ENCODE data around the gene AOPEP. TPM values are rescaled to one million over a fixed set of nuclear protein-coding genes. Genes with fewer than 3 reads are reported as not detected.

Gene AOPEP
- total RNA-seq, 4 donors from 2014 or later, result 18.8 to 81.0 (median 32.1) TPM

DNA sequence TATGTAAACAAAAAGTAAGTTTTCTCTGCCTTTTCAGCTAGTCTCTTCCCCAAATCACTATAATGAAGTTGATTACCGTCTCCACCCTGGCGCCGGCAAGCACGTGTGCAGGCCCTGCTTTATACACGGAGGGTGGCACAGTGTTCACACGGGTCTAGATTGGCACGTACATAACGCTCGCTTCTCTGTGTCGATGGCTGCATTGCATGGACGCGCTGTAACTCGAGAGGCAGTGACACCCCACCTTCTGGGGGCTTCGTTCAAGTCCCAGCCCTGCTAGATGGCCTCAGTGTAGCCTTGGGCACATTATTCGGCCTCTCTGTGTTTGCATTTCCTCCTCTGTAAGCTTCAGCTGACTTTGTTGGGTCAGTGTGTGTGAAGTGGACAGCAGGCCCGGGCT lies 367.1 kb downstream of the AOPEP start:
- TF ChIP-seq, protein P1, sequence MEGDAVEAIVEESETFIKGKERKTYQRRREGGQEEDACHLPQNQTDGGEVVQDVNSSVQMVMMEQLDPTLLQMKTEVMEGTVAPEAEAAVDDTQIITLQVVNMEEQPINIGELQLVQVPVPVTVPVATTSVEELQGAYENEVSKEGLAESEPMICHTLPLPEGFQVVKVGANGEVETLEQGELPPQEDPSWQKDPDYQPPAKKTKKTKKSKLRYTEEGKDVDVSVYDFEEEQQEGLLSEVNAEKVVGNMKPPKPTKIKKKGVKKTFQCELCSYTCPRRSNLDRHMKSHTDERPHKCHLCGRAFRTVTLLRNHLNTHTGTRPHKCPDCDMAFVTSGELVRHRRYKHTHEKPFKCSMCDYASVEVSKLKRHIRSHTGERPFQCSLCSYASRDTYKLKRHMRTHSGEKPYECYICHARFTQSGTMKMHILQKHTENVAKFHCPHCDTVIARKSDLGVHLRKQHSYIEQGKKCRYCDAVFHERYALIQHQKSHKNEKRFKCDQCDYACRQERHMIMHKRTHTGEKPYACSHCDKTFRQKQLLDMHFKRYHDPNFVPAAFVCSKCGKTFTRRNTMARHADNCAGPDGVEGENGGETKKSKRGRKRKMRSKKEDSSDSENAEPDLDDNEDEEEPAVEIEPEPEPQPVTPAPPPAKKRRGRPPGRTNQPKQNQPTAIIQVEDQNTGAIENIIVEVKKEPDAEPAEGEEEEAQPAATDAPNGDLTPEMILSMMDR (IDR thresholded peaks at IDR 0.05; ENCODE audit: low read depth), result no peak

DNA sequence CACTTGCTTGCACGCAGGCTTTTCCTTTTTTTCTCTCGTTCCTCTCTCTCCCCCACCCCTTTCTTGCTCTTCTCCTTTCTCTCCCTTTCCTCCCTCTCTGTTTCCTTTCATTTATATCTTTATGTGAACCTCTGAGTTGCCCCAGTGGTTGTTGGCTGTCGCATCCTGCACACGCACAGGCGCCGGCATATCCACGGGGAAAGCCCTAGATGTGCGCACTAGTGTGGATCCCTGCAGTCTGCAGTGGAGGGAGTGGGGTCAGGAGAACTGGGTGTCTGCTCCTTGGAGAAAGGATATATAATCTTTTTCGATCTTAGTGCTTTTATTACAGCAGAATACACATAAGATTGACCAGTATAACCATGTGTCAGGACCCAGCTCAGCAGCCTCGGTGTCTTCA lies 367.5 kb downstream of the AOPEP start:
- TF ChIP-seq, protein P1 (IDR thresholded peaks at IDR 0.05; ENCODE audit: low read depth), result no peak

DNA sequence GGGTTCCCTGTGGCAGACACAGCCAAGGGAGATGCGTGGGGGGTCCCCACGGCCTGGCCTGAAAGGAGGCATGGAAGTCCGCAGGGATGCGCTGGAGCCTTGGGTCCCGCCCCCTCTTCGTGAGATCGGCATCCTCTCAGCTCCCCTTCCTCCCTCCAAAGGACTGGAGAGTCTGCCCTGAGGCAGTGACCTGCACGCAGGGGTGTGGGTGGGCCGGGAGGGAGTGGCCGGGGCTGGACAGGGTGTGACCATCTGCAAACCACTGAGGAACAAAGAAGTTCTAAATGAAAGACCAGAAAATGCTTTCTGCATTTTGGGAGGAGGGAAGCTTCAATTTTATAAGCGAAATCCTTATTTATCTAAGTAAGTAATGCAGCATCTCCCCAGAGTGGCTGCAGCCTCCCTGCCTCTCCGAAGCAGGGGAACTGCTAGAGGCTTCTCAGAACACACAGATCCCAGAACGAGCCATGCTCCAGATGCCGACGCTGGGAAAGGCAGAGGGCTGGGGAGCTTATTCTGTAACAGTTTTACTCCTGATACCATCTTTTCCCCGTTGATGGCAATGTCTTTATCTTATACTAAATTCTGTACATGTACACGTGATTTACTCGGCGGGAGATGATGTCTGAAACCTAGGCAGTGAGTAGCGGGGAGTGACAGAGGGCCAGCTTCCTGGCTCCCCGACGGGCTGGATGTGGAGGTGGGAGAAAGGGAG lies 369.3 kb downstream of the AOPEP start:
- TF ChIP-seq, protein P1 (IDR thresholded peaks at IDR 0.05; ENCODE audit: low read depth), result no peak

DNA sequence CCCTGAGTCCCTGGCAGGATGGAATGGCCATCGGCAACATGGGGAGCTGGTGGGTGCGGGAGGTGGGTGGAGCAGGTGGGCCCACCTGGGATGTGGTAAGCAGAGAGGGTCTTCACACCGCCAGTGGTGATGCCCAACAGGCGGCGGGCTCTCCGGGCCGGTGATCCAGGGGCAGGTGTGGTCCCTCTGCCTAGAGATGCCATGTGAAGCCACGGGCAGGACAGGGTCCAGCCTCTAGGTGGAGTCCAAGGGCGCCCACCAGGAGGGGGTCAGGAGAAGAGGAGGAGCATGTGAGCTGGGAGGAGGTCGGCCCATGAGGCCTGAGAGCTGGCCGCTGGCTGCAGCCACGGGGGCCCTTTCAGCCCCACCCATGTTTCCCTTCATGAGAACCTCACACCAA lies 369.9 kb downstream of the AOPEP start:
- TF ChIP-seq, protein P1 (IDR thresholded peaks at IDR 0.05; ENCODE audit: low read depth), result no peak

DNA sequence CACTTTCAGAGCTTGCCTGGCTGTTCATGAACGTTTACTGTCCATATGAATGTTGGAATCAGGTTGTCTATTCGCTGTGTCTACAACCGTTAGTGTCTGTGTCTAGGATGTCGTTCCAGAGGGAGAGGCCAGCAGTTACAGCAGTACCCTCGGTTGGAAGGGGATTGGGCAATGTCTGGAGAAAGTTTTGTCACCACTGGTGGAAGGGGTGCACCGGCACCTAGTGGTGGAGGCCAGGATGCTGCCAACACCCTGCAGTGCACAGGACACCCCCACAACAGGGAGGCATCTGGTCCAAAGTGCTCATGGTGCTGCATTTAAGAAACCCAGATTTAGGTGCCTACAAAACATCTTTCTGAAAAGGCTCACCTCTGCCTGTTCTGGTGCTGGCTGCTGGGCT lies 370.3 kb downstream of the AOPEP start:
- TF ChIP-seq, protein P1 (IDR thresholded peaks at IDR 0.05; ENCODE audit: low read depth), result no peak

DNA sequence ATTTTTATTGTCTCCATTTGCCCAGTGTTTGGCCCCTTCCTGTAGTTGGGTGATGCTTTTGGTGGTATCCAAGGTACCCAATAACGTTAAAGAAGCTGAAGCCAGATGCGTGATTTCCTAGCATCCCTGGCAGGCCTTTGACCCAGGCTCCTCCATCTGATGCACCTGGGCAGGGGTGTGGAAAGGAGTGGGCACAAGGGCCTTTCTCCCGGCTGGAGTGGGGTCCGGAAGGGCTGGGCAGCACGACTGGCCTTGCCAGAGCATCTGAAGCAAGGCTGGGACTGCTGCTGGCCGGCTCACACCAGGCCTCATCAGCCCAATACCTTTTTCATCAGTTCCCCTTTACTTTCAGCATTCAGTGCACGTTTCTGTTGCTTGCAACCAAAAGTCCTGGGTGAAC lies 370.8 kb downstream of the AOPEP start:
- TF ChIP-seq, protein P1 (IDR thresholded peaks at IDR 0.05; ENCODE audit: low read depth), result no peak

DNA sequence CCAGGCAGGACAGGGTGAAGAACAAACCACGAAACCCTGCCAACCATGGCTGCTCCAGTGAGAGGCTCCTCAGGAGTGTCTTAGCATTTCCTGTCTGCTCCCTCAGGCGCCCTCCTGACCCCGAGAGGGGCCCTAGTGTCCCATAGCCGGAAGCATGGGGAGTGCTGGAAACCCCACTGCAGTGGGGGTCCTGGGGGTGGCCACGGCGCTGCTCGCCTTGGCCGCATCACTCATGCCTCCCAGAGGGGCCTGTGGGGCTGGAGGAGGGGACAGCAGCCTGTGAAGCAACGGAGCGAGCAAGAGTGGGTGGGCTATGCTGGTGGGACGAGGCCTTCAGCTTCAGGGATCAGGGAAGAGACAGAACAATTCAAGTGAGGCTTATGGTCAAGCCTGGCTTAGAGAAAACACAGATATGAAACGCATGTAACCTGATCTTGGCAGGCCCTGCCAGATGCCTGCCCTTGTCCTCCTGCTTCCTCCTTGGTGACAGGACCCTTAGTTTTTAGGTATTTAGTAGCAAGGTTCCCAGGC lies 372.0 kb downstream of the AOPEP start:
- TF ChIP-seq, protein P1 (IDR thresholded peaks at IDR 0.05; ENCODE audit: low read depth), result no peak
